ENCODE data around the gene GLIS1.

Gene GLIS1

GRCh38 chr1:53696051-53696450, 42.9 kb downstream of the GLIS1 start:
- DNase-seq (ENCODE audit: low read depth in 4 of 4, low spot score in 1 of 4) = no peak

GRCh38 chr1:53695116-53695515, 43.8 kb downstream of the GLIS1 start:
- no peak for DNase-seq (ENCODE audit: low read depth in 4 of 4, low spot score in 1 of 4)

- no peak for DNase-seq (ENCODE audit: low read depth in 4 of 4, low spot score in 1 of 4)
Measured at GRCh38 chr1:53694718-53695091, 44.3 kb downstream of the GLIS1 start.

- DNase-seq (ENCODE audit: low read depth in 4 of 4, low spot score in 1 of 4) = no peak
Measured at GRCh38 chr1:53693773-53694717, 44.9 kb downstream of the GLIS1 start.

- DNase-seq (ENCODE audit: low read depth in 4 of 4, low spot score in 1 of 4) = no peak
Measured at GRCh38 chr1:53693339-53693738, 45.6 kb downstream of the GLIS1 start.

- no peak for DNase-seq (ENCODE audit: low read depth in 4 of 4, low spot score in 1 of 4)
Measured at GRCh38 chr1:53691326-53691725, 47.6 kb downstream of the GLIS1 start.

GRCh38 chr1:53690411-53690810, 48.6 kb downstream of the GLIS1 start:
- DNase-seq (ENCODE audit: low read depth in 4 of 4, low spot score in 1 of 4) = no peak

GRCh38 chr1:53689736-53690326, 49.1 kb downstream of the GLIS1 start:
- no peak for DNase-seq (ENCODE audit: low read depth in 4 of 4, low spot score in 1 of 4)

GRCh38 chr1:53689223-53689622, 49.7 kb downstream of the GLIS1 start:
- no peak for DNase-seq (ENCODE audit: low read depth in 4 of 4, low spot score in 1 of 4)

- no peak for DNase-seq (ENCODE audit: low read depth in 4 of 4, low spot score in 1 of 4)
Measured at GRCh38 chr1:53688381-53689102, 50.4 kb downstream of the GLIS1 start.

GRCh38 chr1:53687901-53688300, 51.1 kb downstream of the GLIS1 start:
- no peak for DNase-seq (ENCODE audit: low read depth in 4 of 4, low spot score in 1 of 4)

- DNase-seq (ENCODE audit: low read depth in 4 of 4, low spot score in 1 of 4) = no peak
Measured at GRCh38 chr1:53687426-53687825, 51.5 kb downstream of the GLIS1 start.

- no peak for DNase-seq (ENCODE audit: low read depth in 4 of 4, low spot score in 1 of 4)
Measured at GRCh38 chr1:53686965-53687267, 52.0 kb downstream of the GLIS1 start.

- DNase-seq (ENCODE audit: low read depth in 4 of 4, low spot score in 1 of 4) = no peak
Measured at GRCh38 chr1:53686091-53686964, 52.6 kb downstream of the GLIS1 start.

GRCh38 chr1:53685272-53686051, 53.5 kb downstream of the GLIS1 start:
- no peak for DNase-seq (ENCODE audit: low read depth in 4 of 4, low spot score in 1 of 4)

GRCh38 chr1:53684741-53685140, 54.2 kb downstream of the GLIS1 start:
- no peak for DNase-seq (ENCODE audit: low read depth in 4 of 4, low spot score in 1 of 4)

- no peak for DNase-seq (ENCODE audit: low read depth in 4 of 4, low spot score in 1 of 4)
Measured at GRCh38 chr1:53683986-53684740, 54.8 kb downstream of the GLIS1 start.

GRCh38 chr1:53682881-53683280, 56.1 kb downstream of the GLIS1 start:
- no peak for DNase-seq (ENCODE audit: low read depth in 4 of 4, low spot score in 1 of 4)

GRCh38 chr1:53681977-53682685, 56.8 kb downstream of the GLIS1 start:
- DNase-seq (ENCODE audit: low read depth in 4 of 4, low spot score in 1 of 4) = peak in 2 of 4 experiments; percentile 7 to 29
